ENCODE results near the gene RPP25. TPM values are rescaled to one million over a fixed set of nuclear protein-coding genes. Genes with fewer than 3 reads are reported as not detected.

Gene RPP25, protein sequence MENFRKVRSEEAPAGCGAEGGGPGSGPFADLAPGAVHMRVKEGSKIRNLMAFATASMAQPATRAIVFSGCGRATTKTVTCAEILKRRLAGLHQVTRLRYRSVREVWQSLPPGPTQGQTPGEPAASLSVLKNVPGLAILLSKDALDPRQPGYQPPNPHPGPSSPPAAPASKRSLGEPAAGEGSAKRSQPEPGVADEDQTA
- 6.4 TPM for total RNA-seq

DNA sequence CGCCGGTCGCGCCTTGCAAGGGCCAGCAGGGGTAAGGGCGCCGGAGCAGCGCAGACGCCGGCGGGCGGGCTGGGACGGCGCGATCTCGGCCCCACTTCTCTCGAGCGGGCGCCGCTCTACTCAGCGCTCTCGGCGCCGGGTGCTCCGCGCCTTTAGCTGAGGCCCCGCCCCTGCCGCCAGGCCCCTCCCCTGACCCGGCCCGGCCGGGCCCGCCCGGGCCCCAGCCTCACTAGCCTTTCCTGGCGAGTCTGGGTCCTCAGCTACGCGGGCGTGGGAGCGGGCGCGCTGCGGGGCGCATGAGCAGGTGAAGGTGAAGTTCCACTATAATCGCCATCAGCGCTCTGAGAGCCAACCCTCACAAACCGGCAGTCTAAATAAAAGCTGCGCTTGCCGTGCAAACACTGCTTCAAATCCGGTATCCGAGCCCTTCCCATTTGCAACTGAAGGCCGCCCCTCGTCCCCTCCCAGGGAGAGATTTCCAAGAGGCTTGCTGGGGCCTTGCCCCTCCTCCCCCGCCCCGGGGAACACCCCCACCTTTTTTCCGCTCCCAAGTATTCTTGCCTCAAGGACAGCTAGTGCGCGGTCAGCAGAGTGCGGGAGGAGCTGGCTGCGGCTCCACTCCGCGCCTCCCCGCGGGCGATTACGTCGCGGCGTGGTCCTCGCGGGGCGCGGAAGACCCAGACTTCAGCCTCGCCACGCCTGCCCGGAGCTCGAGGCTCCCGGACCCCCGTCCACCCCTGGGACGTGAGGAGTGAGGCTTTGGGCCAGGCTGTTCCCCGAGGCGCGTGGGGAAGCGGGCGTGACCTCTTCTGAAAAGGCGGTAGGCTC, at the start of gene RPP25:
TSS of gene RPP25 (minus strand) at position 125 of the 828 bp plus-strand sequence. CDS start 189 bp downstream, outside the sequence.
- DNase-seq: peak; percentile 63

DNA sequence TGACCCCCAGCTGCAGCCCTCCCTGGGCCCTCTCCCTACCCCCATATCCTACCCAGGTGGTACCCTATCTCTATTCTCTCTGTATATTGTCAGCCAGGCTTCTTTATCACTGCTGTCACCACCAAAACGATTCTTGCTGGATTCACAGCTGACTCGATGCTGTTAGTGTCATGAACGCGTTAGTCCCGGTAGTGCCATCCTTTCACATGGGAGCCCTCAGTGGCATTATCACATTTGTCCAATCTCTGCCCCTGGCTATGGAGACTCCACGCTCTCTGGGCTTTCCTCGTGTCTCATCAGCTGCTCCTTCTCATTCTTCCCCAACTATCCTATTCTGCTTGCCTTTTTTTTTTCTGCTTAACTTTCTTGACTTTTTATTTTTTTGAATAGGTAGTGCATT, 45.8 kb upstream of the RPP25 start:
- no peak for DNase-seq

DNA sequence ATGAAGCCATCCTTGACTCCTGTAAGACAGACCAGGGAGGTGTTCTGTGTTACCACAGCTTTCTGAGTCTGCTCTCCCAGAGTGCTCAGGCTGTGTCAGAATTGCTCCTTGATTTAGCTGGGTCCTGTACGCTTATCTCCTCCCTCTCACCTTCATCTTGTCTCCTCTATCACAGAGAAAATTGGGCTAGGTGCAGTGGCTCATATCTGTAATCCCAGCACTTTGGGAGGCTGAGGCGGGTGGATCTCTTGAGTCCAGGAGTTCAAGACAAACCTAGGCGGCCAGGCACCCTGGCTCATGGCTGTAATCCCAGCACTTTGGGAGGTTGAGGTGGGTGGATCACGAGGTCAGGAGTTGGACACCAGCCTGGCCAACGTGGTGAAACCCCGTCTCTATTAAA, 44.7 kb upstream of the RPP25 start:
- no peak for DNase-seq

DNA sequence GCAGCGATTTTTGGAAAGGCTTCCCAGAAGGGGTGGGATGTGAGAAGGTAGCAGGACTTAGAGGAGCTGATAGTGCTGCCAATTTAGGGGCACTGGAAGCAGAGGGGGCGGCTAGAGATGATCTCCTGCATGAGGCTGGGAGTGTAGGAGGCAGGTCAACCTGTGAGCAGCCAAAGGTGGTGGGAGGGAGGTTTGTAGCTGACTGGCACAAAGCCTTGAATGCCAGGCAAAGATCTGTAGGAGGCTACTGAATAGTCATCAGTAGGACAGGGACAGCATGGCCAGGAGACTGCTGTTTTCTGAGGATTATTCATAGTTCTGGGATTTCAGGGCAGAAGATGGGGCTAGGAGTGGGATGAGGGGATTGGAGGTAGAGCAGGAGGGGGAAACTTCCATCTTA, 41.0 kb upstream of the RPP25 start:
- no peak for DNase-seq

DNA sequence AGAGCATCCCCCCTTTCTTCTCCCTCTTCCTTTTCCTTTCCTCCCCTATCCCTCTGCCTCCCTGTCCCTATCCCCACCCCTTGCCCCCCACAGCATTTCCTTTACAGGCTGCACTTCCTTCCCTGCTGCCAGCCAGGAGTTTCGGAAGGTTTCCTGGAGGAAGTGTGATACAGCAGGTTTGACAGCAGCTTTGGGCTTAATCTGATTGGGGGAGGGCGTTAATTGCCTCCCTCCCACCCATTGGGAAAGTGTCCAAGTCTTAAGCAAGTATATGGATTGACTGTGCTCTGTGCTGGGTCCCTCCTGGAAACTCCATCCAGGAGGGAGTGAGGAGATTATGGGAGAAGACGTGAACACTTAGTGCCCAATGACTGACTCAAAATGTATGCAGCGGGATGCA, 40.6 kb upstream of the RPP25 start:
- no peak for DNase-seq

DNA sequence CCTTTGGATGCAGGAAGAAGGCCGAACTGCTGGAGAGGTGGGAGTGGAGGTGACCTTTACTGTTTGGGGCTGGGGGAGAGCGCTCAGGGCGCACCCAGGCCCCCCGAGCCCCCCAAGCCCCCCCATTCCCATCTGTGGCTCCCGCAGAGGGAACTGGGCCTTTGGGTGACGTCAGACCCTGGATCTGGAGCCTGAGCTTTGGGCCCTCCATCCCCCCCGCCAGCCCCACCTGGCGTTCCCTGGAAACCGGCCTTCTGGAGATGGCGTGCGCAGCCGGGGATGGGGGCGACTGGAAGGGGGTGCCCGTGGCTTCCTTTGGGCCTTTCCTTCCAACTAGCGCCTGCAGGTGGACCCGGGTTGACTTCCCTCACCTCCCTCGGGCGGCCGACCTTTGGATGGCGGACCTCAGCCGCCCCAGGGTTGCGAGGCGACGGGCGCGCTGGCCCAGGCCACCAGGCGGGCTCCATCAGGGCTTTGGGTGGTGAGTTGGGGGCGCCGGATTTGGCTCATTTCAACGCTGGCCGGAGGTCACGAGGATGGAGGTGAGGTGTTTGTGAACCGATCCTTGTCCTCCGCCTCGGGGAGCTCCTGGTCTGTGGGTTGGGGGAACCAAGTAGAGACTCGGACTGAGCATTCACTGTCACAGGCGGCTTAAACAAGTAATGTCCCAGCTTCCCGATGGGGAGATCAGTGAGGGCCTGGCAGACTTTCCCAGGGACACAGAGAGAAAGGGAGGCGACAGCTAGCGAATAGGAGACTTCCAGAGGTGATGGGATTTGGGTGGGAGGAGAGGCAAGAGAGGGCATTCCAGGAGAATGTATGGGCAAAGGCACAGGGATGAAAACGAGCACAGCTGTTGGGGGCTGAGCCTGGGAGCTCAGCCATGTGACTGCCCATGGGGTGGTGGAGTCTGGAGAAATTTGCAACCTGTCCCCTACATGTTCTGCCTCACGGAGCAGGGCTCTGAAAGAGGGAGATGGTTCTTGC, 39.5 kb upstream of the RPP25 start:
- no peak for DNase-seq

DNA sequence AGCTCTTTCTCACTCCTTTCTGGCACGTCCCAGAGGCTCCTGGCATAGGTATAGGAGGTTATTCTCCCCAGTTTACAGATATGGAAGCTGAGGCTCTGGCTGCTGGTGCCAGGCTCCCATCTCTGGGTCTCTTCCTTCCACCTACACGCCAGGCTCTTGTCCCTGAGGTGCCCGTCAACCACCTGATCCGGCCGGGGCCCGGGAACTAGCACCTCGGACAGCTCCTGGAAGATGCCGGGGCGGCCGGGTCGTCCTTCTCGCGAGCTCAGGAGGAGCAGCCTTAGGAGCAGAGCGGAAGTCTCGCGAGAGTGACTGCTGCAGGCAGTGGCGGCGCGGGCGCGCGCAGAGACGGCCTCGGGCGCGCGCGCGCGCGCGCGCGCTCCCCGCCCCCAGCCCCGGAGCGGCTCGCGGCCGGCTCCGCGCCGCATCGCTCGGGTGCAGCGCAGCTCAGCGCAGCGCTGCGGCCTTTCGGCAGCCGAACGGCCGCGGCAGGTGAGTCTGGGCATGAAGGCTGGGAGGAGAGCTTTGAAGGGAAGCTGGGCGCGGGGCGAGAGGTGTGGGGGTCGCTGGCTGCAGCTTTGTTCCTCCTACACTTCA, 38.7 kb upstream of the RPP25 start, which contains the start of gene SCAMP5:
TSS of gene SCAMP5 (plus strand) at position 382 of the 597 bp plus-strand sequence. CDS start 16,277 bp downstream, outside the sequence.
- peak; percentile 95 for DNase-seq

DNA sequence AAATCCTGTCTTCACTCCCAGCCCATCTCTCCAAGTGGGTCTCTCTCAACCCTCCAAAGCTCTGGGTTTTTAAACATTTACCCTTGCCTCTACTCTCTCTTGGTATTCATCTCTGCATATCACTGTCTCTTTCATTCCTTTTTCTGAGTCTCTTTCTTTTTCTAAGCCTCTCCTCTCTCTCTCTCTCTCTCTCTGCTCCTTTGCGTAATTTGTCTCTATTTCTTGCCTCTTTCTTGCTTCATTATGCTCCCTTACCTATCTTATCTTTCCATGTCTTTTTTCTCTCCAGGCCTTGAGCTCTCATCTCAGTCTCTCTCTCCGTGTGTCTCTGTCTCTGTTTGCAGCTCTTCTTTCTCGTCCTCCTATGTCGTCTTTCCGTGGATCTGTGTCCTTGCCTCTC, 38.1 kb upstream of the RPP25 start:
- no peak for DNase-seq

DNA sequence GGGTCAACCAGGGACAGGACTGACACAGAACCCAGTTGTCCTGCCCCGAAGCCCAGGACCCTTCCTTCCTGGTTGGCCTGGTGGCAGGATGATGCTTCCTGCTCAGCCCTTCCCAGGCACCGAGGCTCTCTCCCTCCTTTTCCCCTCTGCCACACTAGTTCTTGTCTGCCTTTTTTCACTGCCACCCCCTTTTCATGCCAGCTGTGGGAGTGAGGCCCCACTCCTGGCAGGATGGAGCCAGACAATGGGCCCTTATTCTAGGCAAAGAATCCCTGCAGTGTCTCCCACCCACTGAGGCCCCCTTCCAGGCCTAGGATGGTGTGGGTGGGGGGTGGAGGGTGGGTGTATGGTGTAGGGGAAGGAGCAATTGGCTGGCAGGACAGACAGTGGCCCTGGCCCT, 37.7 kb upstream of the RPP25 start:
- DNase-seq: peak; percentile 48

DNA sequence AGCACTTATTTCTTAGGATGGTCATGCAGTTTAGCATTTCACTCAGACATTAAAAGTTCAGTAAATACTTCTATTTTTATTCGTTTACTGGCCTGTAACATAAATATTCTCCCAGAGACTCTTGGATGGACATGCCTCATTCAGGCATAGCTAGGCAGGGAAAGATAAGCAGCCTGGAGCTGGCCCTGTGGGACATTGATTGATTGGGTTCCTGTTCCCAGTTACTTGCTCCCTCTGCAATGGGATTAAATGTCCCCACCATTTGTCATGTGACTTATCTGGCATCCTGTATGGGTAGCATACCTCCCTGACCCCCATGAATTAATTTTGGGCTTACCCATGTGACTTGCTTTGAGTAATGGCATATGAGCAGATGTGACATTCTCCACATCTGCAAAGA, 36.0 kb upstream of the RPP25 start:
- no peak for DNase-seq

DNA sequence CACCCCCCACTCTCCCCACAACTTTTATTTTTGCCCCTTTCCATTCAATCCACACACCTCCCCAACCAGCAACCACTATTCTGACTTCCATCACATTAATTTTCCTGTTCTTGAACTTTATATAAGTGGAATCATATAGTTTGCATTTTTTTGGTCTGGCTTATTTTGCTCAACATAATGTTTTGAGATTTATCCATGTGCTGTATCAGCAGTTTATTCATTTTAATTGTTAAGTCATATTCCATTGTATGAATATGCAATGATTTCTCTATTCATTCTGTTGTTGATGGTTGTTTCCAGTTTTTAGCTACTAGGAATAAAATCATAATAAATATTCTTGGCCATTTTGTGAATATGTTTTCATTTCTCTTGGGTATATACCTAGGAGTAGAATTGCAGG, 33.0 kb upstream of the RPP25 start:
- no peak for DNase-seq

DNA sequence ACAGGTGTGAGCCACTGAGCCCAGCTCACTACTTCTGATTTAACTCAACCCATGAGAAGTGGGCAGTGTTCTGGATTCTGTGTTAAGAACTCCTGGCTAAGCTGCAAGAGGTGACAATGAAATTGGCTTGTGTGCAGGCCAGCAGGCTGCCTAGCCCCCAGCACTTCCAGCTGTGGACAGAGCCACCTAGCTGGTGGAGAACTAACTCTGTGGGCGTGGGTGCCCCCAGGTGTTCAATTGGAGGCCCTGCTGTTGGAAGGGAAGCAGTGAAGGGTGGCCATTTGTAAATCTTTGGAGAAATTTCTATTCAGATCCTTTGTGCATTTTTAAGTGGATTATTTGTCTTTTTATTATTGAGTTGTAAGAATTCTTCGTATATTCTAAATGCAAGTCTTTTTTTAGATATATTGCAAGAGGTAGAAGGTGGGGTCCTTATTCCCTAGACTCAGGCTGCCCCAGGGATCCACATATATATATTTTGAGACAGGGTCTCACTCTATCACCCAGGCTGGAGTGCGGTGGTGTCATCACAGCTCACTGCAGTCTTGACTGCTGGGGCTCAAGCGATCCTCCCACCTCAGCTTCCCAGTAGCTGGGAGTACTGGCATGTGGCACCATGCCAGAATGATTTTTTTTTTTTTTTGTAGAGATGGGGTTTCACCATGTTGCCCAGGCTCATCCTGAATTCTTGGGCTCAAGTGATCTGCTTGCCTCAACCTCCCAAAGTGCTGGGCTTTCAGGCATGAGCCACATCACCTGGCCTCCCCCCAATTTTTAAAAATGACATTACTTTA, 31.6 kb upstream of the RPP25 start:
- DNase-seq: no peak

DNA sequence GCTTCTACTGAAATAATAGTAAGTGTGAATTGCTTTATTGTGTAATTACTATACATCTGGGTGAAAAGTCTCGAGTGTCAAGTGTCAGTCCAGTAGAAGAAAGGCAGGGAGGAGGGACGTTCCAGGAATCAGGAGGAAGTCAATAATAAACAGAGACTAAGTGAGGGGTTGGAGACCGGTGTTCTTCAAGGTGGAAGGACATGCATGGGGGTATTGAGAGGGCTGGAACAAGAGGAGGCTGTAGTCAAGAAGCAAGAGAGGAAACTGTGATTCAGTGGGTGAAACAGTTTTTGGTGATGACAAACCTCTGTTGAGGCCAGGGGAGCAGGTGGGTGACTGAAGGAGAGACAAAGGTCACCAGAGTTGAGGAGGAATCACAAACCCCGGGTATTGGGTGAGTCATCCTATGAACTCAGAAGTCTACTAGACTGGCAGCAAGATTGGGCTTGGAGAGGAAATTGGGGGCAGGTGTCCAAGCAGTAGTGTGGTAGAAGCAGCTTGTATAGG, 27.2 kb upstream of the RPP25 start:
- no peak for DNase-seq

DNA sequence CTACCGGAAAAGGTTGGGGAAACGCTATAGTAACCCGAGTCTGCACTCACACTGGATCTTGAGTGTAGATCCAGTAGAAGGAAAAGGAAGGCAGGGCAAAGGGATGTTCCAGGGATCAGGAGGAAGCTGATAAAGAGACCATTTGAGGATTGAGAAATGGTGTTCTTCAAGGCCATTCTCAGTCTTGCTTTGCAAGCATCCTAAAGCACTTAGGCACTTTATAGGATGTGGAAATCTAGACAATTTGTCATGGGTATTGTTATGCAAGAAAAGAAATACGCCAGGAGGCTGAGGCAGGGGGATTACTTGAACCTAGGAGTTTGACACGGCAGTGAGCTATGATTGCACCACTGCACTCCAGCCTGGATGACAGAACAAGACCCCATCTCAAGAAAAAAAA, 25.6 kb upstream of the RPP25 start:
- DNase-seq: no peak

DNA sequence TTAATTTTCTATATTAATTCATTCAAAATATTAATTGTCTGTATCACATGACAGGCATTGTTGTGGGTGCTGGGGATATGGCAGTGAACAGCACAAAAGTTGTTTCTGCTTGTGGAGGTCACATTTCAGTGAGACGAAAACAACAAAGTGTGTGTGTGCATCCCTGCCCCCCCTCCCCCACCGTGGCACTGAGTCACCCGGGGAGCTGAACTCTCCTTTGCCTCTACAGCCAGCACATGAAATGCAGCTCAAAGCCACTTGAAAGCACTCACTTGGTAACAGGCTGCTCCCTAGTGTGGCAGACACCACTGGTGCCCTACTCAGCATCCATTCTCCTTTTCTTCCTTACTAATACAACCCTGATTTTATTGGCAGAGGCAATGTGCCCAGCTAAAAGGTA, 21.9 kb upstream of the RPP25 start:
- DNase-seq: no peak

DNA sequence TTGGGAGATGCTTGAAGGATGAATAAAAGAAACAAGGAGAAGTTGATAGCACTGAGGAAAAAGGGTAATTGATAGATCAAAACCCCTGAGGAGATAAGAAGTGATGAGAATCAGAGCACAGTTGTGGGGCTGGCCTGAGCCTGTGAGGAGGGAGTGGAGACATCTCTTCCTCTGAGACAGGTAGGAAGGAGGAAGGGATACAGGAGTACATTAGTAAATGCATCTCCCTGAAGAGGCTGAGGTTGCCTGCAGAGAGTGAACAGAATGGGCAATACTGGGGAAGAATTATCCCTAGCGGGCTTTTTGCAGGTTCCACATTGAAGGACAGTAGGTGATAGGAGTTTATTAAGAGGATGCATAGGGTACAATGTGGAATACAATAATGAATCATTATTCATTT, 21.5 kb upstream of the RPP25 start:
- DNase-seq: no peak

DNA sequence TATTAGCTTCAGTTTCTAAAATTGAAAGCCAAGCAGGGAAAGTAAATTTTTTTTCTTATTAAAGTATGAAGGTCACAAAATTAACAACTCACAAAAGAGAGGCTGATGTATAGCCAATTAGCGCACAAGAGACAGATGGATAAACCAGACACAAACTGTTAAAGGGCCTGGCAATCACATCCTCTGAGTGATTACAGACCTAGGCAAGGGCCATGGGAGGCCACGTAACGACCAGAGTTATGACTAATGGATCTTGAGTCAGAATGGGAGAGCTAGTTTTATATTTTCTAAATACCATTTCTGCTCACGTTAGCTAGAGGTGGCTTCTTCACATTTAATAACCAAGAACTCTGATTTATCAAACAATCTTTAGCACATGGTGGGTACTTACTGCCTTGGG, 21.0 kb upstream of the RPP25 start:
- DNase-seq: no peak

DNA sequence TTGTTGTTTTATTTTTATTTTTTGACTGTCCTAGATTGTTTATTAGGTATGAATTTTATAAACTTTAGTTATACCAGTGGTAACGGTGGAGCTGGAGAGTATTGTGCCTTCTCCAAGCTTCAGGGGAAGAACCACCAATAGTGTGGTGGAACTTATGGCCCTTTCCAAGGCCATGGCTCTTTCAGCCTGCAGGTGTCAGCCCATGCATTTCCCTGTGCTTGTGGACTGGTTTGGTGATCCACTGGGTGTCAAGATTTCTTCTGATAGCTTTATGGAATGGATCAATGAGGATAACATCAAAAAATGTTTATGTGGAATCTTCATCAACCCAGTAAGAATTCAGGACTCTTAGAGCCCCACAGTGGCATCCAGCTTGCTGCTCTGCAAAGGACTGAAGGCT, 19.6 kb upstream of the RPP25 start:
- no peak for DNase-seq

DNA sequence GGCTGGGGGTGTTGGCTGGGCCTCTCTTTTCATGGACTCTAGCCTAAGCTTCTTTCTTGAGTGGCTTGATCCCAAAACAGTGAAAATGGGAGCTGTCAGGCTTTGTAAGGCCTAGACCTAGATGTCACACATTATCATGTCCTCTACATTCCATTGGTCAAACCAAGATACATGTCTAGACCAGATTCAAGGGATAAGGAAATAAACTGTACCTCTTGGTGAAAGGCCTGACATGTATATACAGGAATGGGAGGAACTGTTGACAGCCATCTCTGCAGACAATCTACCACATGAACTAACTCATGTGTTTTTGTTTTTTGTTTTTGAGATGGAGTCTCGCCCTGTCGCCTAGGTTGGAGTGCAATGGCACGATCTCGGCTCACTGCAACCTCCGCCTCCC, 11.1 kb upstream of the RPP25 start:
- no peak for DNase-seq

DNA sequence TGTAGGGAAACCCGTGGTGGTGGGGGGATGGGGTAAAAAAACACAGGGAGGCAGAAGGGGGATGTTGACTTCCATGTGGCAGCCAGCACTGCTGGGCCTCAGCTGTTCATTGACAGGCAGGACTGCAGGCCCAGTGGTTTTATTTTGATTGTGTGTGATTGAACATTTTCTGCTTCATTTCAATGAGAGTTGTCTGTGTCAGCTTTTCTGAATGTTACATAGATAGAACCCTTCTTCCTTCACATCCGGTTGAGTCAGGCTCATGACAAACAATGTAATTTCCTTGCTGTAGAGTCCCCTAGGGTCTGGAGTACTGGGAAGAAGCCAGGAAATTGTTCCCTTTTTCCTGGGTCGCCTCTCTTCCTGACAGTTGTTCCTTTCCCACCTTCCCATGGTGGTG, 8.2 kb upstream of the RPP25 start:
- no peak for DNase-seq

DNA sequence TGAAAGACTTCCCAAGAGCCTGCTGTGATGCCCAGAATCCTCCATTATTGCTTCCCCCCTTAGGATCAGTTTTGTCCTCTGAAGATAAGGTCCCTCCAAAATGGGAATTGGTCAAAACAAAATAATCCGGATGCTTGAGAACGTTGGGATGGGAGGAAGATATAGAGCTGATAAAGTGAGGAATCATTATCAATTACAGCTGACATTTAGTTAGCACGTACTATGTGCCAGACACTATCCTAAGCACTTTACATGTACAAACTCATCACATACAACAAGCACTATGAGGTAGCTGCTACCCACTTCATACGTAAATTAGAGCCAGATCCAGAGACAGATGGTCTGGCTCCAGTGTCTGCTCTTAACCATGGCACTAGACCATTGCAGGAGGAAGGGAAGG, 6.6 kb upstream of the RPP25 start:
- no peak for DNase-seq

All from occipital lobe (tissue), 2 donors.